Choroid plexus epithelial cell (primary cell): ENCODE measurements around the gene CHKA.

Experiments
- DNase-seq: peaks from one replicate; pipeline ENCODE4 v3.0.0-alpha.2; 2010; ENCODE audit warnings: low read depth
- H3K4me3 ChIP-seq: 2 replicates; pipeline ENCODE4 v1.5.1; 2011; ENCODE audit warnings: low read depth, mild to moderate bottlenecking, control low read depth, low read length, moderate library complexity
- CTCF ChIP-seq: conservative IDR thresholded peaks from 2 replicates; pipeline ENCODE4 v1.5.1; 2011; ENCODE audit warnings: low read depth, mild to moderate bottlenecking, control low read depth, inconsistent platforms, low read length, moderate library complexity

Gene CHKA

GRCh38 chr11:68052137-68052873 lies 68.9 kb downstream of the CHKA start:
- no peak overlapping the region for H3K4me3 ChIP-seq
- TF ChIP-seq CTCF = no peak
- DNase-seq = no peak

GRCh38 chr11:68051191-68052136 lies 69.7 kb downstream of the CHKA start:
- no peak overlapping the region for H3K4me3 ChIP-seq
- TF ChIP-seq CTCF = no peak
- DNase-seq = peak; percentile 39

- H3K4me3 ChIP-seq = no peak overlapping the region
- no peak for DNase-seq
- no peak for TF ChIP-seq CTCF
Observed at GRCh38 chr11:68050371-68050841, 70.8 kb downstream of the CHKA start.

- H3K4me3 ChIP-seq = no peak overlapping the region
- DNase-seq = peak; percentile 47
- no peak for TF ChIP-seq CTCF
Observed at GRCh38 chr11:68049509-68050370, 71.4 kb downstream of the CHKA start.

GRCh38 chr11:68048681-68049508 lies 72.3 kb downstream of the CHKA start:
- no peak for DNase-seq
- no peak for TF ChIP-seq CTCF
- no peak overlapping the region for H3K4me3 ChIP-seq
